Natural killer cell (primary cell): Measurements from ENCODE around the gene OXCT1. TPM values are rescaled to one million over a fixed set of nuclear protein-coding genes. Genes with fewer than 3 reads are reported as not detected.

Experiments used
- ATAC-seq, 3 donors: fragments of 150-1000 bp in 2 of 3; fragments of 200-7000 bp in 1 of 3; cut with Tn5 transposase; 1 replicate in 1 of 3; 2 replicates in 2 of 3; pipeline ENCODE4 v1.10.0; 2021; ENCODE audit warnings: mild to moderate bottlenecking in 2 of 3, moderate library complexity in 2 of 3
- DNase-seq, 2 donors: peaks; one replicate each; pipeline versions ENCODE4 v3.0.0 to v3.0.0-alpha.2; 2013 to 2021; ENCODE audit warnings: mixed read lengths in 1 of 2
- H3K27ac ChIP-seq: one replicate; pipeline ENCODE4 v1.5.1; 2013; ENCODE audit warnings: mild to moderate bottlenecking, low read length
- H3K27me3 ChIP-seq: one replicate; pipeline ENCODE4 v1.6.1; 2013; ENCODE audit warnings: low read length; ENCODE audit not compliant: control insufficient read depth, insufficient read depth
- H3K36me3 ChIP-seq: one replicate; pipeline ENCODE4 v1.6.1; 2013; ENCODE audit warnings: low read length; ENCODE audit not compliant: control insufficient read depth, insufficient read depth
- H3K4me1 ChIP-seq: one replicate; pipeline ENCODE4 v1.6.1; 2013; ENCODE audit warnings: low read length; ENCODE audit not compliant: control insufficient read depth, insufficient read depth
- H3K4me3 ChIP-seq: one replicate; pipeline ENCODE4 v1.5.1; 2013; ENCODE audit warnings: low read length
- H3K9me3 ChIP-seq: one replicate; pipeline ENCODE4 v1.6.1; 2013; ENCODE audit warnings: low read length; ENCODE audit not compliant: control insufficient read depth, insufficient read depth
- H3K27ac Mint-ChIP-seq, 2 donors: one replicate each; pipeline ENCODE4 v1.8.0; 2022; ENCODE audit warnings: mild to moderate bottlenecking in 2 of 2, mixed read lengths in 2 of 2, moderate library complexity in 1 of 2
- H3K27me3 Mint-ChIP-seq, 2 donors: one replicate each; pipeline ENCODE4 v1.8.0; 2022; ENCODE audit warnings: low read depth in 2 of 2, mixed read lengths in 2 of 2
- H3K36me3 Mint-ChIP-seq: one replicate; pipeline ENCODE4 v1.8.0; 2022; ENCODE audit warnings: mixed read lengths
- H3K4me1 Mint-ChIP-seq, 2 donors: one replicate each; pipeline ENCODE4 v1.8.0; 2022; ENCODE audit warnings: mixed read lengths in 2 of 2
- H3K4me3 Mint-ChIP-seq: one replicate; pipeline ENCODE4 v1.8.0; 2022; ENCODE audit warnings: mild to moderate bottlenecking, moderate library complexity, mixed read lengths
- H3K9me3 Mint-ChIP-seq, 2 donors: one replicate each; pipeline ENCODE4 v1.8.0; 2022; ENCODE audit warnings: mixed read lengths in 2 of 2
- CTCF ChIP-seq: fragments of 200-600 bp; IDR thresholded peaks from one replicate; pipeline ENCODE4 v1.8.0; 2022; ENCODE audit warnings: antibody characterized with exemption
- WGBS: methylation state at CpG from one replicate; pipeline ENCODE4 v1.1.7; 2013; ENCODE audit warnings: missing lambda C conversion rate; ENCODE audit not compliant: insufficient coverage; 5-methylcytosine and 5-hydroxymethylcytosine counted together
- intact Hi-C: fragments of 100-400 bp; cut with micrococcal nuclease; formaldehyde crosslinking; loops from one replicate; pipeline ENCODE4 v1.14.2; 2022
- total RNA-seq, 4 donors: library from RNA; stranded (reverse); fragments of 120-200 nt in 1 of 4; gene quantifications; one replicate each; pipeline versions ENCODE4 v1.2.3 to v1.2.4, GENCODE V29; 2013 to 2022

OXCT1 gene
- total RNA-seq, 3 donors from 2014 or later (not counting 1 experiment from before 2014, with no cell fraction given) = 17.1 to 19.9 (median 18.0) TPM

GRCh38 chr5:41772785-41773442 lies 97.3 kb downstream of the OXCT1 start:
- DNase-seq (no peak), ATAC-seq (no peak)
- intact Hi-C loops = no loop called here
- Mint-ChIP-seq H3K27me3 (no peaks in the 10 kb centered on the region), H3K4me3 (no peak overlapping the region), H3K4me1 (peaks cover 12 to 20% of the 10 kb centered on the region in 2 donors), H3K9me3 (no peaks in the 10 kb centered on the region), H3K27ac (peak overlapping the region in 1 of 2 donors; percentile 31), H3K36me3 (no peaks in the 10 kb centered on the region)
- H3K36me3 ChIP-seq = no peaks in the 10 kb centered on the region
- no peak for TF ChIP-seq CTCF
- H3K27ac ChIP-seq = no peak overlapping the region
- 100% methylated on average over 2 of the region's 4 CpGs for WGBS
- no peaks in the 10 kb centered on the region for H3K4me1 ChIP-seq
- H3K4me3 ChIP-seq = no peak overlapping the region
- no peaks in the 10 kb centered on the region for H3K9me3 ChIP-seq
- H3K27me3 ChIP-seq = no peaks in the 10 kb centered on the region

- H3K4me3 Mint-ChIP-seq = no peak overlapping the region
These were observed 98.2 kb downstream of the OXCT1 start for GRCh38 chr5:41772056-41772455.

GRCh38 chr5:41770799-41771198 lies 99.4 kb downstream of the OXCT1 start:
- no peaks in the 10 kb centered on the region for H3K9me3 Mint-ChIP-seq
- intact Hi-C loops = no loop called here

More at GRCh38 chr5:41772056-41772455, 98.2 kb downstream of the OXCT1 start:
- H3K27ac Mint-ChIP-seq = no peak overlapping the region
- Histone ChIP-seq H3K27me3 (no peaks in the 10 kb centered on the region), H3K4me3 (no peak overlapping the region), H3K4me1 (no peaks in the 10 kb centered on the region), H3K9me3 (no peaks in the 10 kb centered on the region), H3K27ac (no peak overlapping the region), H3K36me3 (no peaks in the 10 kb centered on the region)
- no peak for ATAC-seq
- no CpG with 5 or more reads among the region's 2 CpGs for WGBS
- peaks cover 12 to 20% of the 10 kb centered on the region in 2 donors for H3K4me1 Mint-ChIP-seq
- no peaks in the 10 kb centered on the region for H3K9me3 Mint-ChIP-seq
- no peaks in the 10 kb centered on the region for H3K36me3 Mint-ChIP-seq
- no peak for TF ChIP-seq CTCF
- no peak for DNase-seq
- intact Hi-C loops = no loop called here
- H3K27me3 Mint-ChIP-seq = no peaks in the 10 kb centered on the region

More at GRCh38 chr5:41770799-41771198, 99.4 kb downstream of the OXCT1 start:
- H3K9me3 ChIP-seq = no peaks in the 10 kb centered on the region
- no peak overlapping the region for H3K27ac Mint-ChIP-seq
- H3K27ac ChIP-seq = no peak overlapping the region
- H3K36me3 Mint-ChIP-seq = no peaks in the 10 kb centered on the region
- no peak overlapping the region for H3K4me3 ChIP-seq
- ATAC-seq (no peak), DNase-seq (no peak)
- H3K4me1 Mint-ChIP-seq = peaks cover 12 to 20% of the 10 kb centered on the region in 2 donors
- H3K4me3 Mint-ChIP-seq = no peak overlapping the region
- TF ChIP-seq CTCF = no peak
- no peaks in the 10 kb centered on the region for H3K36me3 ChIP-seq
- no peaks in the 10 kb centered on the region for H3K4me1 ChIP-seq
- H3K27me3 ChIP-seq = no peaks in the 10 kb centered on the region
- H3K27me3 Mint-ChIP-seq = no peaks in the 10 kb centered on the region
